ENCODE results near the gene PNLDC1. TPM values are rescaled to one million over a fixed set of nuclear protein-coding genes. Genes with fewer than 3 reads are reported as not detected.
"Not testable (repeated sequence)": the region's sequence is repeated elsewhere in the genome, so short reads cannot be mapped to it uniquely, and the experiment has no call there.

The PNLDC1 gene
- total RNA-seq, 1 donor from 2014 or later, result not detected

DNA sequence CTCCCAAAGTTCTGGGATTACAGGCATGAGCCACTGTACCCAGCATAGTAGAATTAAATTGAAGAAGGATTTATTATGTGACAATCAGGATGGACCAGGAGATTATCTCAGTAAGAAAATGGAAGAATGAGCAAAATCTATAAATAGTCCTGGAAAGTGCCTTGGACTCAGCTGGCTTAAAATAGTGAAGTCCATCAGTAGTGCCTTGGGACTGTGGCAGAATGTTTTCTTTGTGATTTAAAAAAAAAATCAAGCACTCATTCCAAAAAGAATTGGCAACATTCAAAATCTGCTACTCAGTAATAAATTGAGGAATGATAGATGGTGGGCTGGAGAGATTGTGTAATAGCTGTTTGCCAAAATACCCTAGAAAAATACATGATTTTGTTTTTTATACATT, 53.7 kb downstream of the PNLDC1 start:
- Histone ChIP-seq H3K27me3 (ENCODE audit: control insufficient read depth, insufficient read depth, low read length) (peaks cover 2% of the 10 kb centered on the region), H3K4me3 (ENCODE audit: low read depth, low read length) (no peak overlapping the region), H3K36me3 (ENCODE audit: control insufficient read depth, insufficient read depth, low read length) (no peaks in the 10 kb centered on the region)
- DNase-seq (ENCODE audit: low read depth), result no peak
- TF ChIP-seq, protein P1, sequence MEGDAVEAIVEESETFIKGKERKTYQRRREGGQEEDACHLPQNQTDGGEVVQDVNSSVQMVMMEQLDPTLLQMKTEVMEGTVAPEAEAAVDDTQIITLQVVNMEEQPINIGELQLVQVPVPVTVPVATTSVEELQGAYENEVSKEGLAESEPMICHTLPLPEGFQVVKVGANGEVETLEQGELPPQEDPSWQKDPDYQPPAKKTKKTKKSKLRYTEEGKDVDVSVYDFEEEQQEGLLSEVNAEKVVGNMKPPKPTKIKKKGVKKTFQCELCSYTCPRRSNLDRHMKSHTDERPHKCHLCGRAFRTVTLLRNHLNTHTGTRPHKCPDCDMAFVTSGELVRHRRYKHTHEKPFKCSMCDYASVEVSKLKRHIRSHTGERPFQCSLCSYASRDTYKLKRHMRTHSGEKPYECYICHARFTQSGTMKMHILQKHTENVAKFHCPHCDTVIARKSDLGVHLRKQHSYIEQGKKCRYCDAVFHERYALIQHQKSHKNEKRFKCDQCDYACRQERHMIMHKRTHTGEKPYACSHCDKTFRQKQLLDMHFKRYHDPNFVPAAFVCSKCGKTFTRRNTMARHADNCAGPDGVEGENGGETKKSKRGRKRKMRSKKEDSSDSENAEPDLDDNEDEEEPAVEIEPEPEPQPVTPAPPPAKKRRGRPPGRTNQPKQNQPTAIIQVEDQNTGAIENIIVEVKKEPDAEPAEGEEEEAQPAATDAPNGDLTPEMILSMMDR (IDR thresholded peaks at IDR 0.05; ENCODE audit: insufficient read depth, low read length, poor library complexity, severe bottlenecking), result no peak

DNA sequence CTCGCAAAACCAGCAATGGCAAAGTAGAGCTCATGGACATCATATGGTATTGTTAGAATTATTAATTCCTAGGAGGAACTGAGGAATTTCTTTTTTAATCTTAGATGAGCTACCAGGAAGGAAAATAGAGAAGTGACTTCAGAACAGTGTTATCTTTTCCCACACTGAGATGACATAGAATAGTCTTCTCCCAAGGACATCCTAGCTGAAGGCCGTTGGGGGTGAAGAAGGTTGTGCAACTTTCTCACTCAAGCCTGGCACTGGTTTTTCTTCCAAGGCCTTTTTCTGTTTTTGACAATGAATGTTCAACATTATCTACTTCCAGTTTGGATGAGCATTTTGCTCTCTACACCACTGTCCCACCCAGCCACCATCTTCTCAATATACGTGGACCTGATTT, 54.9 kb downstream of the PNLDC1 start:
- no peaks in the 10 kb centered on the region for H3K36me3 ChIP-seq (ENCODE audit: control insufficient read depth, insufficient read depth, low read length)
- DNase-seq (ENCODE audit: low read depth), result no peak
- no peak overlapping the region for H3K4me3 ChIP-seq (ENCODE audit: low read depth, low read length)
- peaks cover 2% of the 10 kb centered on the region for H3K27me3 ChIP-seq (ENCODE audit: control insufficient read depth, insufficient read depth, low read length)
- TF ChIP-seq, protein P1 (IDR thresholded peaks at IDR 0.05; ENCODE audit: insufficient read depth, low read length, poor library complexity, severe bottlenecking), result no peak

DNA sequence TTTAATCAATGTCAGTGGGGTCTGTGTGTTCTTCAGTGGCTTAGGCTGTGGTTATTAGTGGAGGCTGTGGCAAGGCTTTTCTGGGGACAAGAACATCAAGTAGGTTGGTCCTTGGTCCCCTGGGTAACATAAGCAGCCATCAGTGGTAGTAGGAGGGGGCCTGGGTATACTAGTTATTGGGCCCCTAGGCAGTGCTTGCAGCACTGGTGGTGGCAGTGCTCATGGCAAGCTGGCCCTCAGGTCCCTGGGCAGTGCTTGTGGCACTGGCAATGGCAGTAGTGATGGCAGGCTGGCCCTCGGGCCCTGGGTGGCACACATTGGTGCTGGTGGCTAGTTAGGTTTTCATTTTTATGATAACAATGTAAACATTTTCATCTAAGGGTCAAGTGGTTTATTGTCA, 58.2 kb downstream of the PNLDC1 start:
- Histone ChIP-seq H3K4me3 (ENCODE audit: low read depth, low read length) (no peak overlapping the region), H3K27me3 (ENCODE audit: control insufficient read depth, insufficient read depth, low read length) (peaks cover 2% of the 10 kb centered on the region), H3K36me3 (ENCODE audit: control insufficient read depth, insufficient read depth, low read length) (no peaks in the 10 kb centered on the region)
- no peak for DNase-seq (ENCODE audit: low read depth)
- TF ChIP-seq, protein P1 (IDR thresholded peaks at IDR 0.05; ENCODE audit: insufficient read depth, low read length, poor library complexity, severe bottlenecking), result no peak

DNA sequence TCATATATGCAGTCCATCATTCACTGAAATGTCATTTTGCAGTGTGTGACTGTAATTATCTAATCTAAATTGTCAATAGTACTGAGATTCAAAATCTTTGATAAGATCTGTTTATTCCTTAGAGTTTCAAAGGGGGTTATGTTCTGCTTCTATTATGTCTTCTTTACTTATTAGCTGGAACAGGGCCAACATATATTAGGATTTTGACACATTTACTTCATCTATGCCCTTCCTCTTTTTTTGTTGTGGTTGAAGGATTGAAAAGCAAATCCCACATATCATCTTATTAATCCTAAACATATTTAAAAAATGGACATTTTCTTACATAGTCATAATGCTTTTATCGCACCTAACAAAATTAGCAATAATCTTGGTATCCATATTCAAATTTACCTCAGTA, 60.4 kb downstream of the PNLDC1 start:
- DNase-seq (ENCODE audit: low read depth), result no peak
- Histone ChIP-seq H3K4me3 (ENCODE audit: low read depth, low read length) (no peak overlapping the region), H3K27me3 (ENCODE audit: control insufficient read depth, insufficient read depth, low read length) (peaks cover 2% of the 10 kb centered on the region), H3K36me3 (ENCODE audit: control insufficient read depth, insufficient read depth, low read length) (no peaks in the 10 kb centered on the region)
- TF ChIP-seq, protein P1 (IDR thresholded peaks at IDR 0.05; ENCODE audit: insufficient read depth, low read length, poor library complexity, severe bottlenecking), result no peak

DNA sequence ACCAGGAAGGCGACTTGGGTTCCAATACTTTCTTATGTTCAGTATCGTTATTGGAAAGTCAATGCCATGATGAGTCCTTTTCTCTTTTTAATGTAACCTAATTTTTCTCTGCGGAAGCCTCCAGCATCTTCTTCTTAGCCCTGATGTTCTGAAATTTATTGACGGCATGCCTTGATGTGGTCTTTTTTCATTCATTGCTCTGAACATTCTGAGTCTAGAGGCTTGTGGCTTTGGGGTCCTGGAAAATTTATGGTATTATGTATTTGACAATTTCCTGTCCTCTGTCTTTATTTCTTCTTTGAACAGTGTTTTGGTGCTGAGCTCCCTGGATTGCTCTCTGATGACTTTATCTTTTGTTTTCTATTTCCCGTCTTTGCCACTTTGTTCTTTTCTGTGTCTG, 62.0 kb downstream of the PNLDC1 start:
- H3K36me3 ChIP-seq (ENCODE audit: control insufficient read depth, insufficient read depth, low read length), result no peaks in the 10 kb centered on the region
- H3K4me3 ChIP-seq (ENCODE audit: low read depth, low read length), result no peak overlapping the region
- no peak for DNase-seq (ENCODE audit: low read depth)
- H3K27me3 ChIP-seq (ENCODE audit: control insufficient read depth, insufficient read depth, low read length), result peaks cover 2% of the 10 kb centered on the region
- TF ChIP-seq, protein P1 (IDR thresholded peaks at IDR 0.05; ENCODE audit: insufficient read depth, low read length, poor library complexity, severe bottlenecking), result no peak

DNA sequence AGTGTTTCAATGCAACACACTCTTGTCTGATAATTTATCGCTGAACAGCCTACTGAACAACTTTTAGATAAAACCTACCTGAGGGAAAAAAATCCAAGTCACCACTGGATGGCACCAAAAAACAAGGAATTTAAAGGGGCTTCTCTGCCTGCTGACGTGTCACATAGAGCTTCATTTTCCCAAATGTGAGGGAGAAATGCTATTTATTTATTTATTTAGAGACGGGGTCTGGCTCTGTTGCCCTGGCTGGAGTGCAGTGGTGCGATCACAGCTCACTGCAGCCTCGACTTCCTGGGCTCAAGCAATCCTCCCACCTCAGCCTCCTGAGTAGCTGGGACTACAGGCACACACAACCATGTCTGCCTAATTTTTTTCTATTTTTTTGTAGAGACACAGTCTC, 63.3 kb downstream of the PNLDC1 start:
- peak; percentile 18 for DNase-seq (ENCODE audit: low read depth)
- H3K27me3 ChIP-seq (ENCODE audit: control insufficient read depth, insufficient read depth, low read length); H3K4me3 ChIP-seq (ENCODE audit: low read depth, low read length); H3K36me3 ChIP-seq (ENCODE audit: control insufficient read depth, insufficient read depth, low read length): not testable (repeated sequence)
- TF ChIP-seq, protein P1 (IDR thresholded peaks at IDR 0.05; ENCODE audit: insufficient read depth, low read length, poor library complexity, severe bottlenecking), result peak; percentile 34

Data from kidney epithelial cell (primary cell).